GM21360 (cell line): Measurements from ENCODE around the gene PDE1C.
"Not testable (repeated sequence)": the region's sequence is repeated elsewhere in the genome, so short reads cannot be mapped to it uniquely, and the experiment has no call there.

Source experiments
- ATAC-seq: cut with Tn5 transposase; IDR thresholded peaks from one replicate; pipeline ENCODE4 v1.9.1; 2021; ENCODE audit warnings: mild to moderate bottlenecking, moderate library complexity; ENCODE audit not compliant: unreplicated experiment

PDE1C gene

DNA sequence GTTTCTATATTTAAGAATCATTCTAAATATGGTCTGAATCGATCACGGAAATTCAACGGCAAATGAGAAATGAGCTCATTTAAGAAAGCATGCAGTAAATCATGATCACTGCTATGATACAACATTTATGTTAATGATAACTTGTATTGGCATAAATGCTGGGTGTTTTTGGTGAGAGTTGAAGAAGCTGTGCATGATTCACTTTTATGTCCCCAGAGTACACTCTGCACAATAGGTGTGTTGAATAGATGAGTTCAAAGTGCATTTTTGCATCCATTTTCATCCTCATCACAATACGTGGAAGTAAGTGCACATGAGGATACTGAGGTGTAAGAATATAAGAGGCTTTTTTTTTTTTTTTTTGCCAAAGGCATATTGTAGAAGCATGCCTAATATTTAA is 213.9 kb downstream of the PDE1C start:
- no peak for ATAC-seq

DNA sequence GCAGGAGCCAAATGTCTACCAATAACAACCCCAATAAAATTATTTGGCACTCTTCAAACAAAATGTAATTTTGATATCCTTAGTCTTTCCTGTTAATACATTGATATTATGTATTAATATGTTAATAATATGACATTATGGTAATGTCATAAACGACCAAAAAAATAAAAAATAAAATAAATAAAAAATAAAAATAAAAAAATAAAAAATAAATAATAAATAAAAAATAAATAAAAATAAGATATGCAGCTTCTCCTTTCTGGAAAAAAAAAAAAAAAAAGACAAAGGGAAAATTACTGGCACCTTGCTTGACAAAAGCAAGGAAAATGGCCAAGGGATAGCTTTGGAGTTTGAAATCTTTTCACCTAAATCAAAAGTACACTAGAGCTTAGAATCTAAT is 214.7 kb downstream of the PDE1C start:
- ATAC-seq: no peak

DNA sequence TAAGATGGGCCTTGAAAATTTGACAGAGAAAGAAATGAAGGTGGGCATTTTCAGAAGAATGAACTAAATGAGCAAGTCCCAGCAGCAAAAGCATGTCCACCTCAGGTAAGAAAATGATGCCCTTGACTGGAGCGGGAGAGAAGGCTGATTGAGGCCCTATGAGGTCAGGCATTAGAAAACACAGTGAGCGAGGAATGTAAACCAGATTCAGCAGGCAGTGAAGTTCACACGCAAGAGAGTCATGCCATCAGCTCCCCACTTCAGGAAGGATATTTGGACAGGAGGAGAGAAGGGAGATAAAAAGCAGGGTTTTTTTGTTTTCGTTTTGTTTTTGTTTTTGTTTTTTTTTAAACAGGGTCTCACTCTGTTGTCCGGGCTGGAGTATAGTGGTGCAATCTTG is 216.8 kb downstream of the PDE1C start:
- no peak for ATAC-seq

DNA sequence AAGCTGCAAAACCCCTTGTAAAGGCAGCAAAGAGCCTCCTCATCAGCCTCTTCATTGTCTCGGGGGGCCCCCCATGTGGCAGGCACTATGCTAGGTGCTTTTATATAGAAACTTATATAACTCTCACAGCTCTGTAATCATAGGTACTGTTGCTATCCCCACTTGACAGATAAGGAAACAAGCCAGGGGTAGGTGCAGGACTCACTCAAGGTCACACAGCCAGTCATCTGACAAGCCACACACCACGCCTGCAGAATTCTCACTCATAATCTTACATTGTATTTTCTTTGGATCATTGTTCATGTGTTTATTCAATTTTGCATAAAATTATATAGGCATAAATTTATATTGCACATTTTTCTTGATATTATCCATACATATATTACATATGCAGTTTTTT is 217.7 kb downstream of the PDE1C start:
- ATAC-seq: no peak

DNA sequence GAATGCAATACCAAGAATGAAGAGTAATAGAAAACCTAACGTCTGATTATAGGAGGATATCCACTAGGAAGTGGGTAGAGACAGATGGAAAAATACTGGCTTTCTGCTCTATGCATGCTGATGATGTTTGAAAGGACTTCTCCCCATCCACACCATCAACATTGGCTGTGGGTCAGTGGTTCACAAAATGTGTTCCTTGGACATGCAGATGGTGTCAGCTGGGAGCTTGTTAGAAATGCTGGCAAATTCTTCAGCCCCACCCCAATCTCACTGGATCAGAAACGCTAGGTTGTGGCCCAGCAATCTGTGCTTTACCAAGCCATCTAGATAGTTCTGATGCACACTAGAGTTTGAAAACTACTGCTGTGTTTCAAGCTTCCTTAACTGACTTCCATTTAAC is 219.1 kb downstream of the PDE1C start:
- no peak for ATAC-seq

DNA sequence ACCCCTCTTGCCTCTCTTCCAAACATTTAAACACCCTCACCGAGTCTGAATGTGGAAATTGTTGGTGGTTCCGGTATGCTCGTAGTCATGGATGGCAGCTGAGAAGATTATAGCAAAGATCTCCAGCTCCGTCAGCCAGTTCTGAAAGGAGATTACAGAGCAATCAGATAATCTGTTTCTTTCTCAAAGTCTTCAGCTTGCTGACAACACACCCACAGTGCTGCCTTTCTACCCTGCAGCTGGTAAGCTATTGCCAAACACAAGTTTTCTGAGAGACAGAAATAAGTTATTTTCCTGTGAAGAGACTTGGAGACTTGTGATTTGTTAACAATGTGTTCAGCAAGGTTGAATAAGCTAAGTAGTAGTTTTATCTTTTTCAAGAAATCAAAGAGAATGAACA is 219.6 kb downstream of the PDE1C start:
- no peak for ATAC-seq

DNA sequence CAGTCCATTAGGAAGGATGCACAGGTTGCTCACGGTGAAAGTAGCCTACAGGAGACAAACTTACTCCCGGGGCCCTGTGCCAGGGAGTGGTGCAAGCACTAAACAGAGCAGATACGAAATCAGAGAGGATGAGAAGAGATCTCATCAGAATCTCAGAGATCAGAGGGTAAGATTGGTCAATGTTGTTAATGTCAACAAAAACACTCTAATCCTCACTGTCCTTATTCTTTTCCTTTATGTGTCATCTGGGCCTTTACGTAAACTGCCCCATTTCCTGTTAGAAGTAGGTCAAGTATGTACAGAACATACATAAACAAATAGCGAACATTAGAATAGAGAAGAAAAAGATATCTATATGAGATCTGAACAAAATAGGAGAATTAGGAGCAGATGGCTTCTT is 220.1 kb downstream of the PDE1C start:
- no peak for ATAC-seq

DNA sequence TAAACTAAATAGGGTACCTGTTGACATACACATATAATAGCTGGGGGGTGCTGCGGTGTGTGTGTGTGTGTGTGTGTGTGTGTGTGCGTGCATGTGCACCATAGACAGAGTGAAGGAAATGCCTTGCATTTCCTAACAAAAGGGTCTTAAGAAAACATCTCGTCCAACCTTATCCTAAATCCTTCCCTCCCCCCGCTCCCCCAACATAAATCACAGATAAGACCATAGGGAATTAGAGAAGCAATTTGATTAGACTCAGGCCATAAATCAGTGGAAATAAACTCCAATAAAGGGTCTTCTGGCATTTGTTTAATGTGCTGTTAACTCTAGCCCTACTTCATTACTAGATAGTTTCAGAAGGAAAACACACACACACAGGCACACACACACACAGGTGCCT is 234.7 kb downstream of the PDE1C start:
- ATAC-seq: no peak

DNA sequence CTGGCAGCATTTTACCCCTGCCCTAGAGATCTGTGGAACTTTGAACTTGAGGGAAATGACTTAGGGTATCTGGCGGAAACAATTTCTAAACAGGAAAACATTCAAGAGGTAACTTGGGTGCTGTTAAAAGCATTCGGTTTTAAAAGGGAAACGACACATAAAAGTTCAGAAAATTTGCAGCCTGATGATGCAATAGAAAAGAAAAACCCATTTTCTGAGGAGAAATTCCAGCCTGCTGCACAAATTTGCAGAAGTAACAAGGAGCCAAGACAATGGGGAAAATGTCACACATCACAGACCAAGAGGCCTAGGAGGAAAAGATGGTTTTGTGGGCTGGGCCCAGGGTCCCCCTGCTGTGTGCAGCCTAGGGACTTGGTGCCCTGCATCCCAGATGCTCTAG is 236.6 kb downstream of the PDE1C start:
- ATAC-seq: not testable (repeated sequence)

DNA sequence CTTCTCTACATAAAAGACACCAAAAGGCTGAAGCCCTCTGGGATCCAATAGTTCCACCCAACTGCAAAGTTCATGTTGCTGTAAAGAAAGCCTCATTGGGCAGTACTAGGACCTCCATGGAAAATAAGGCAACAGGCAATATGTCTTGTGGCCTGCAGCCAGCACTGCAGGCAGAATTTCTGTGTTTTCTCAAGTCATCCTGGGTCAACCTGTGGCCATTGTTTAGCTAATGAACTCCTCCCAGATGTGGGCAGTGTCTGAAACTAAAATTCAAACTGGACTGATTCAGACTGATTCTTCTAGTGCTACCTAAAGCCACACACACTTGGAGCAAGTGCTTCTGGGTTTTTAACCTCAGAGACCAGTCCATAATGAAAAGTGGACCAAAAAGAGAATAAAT is 241.7 kb downstream of the PDE1C start:
- ATAC-seq: no peak

DNA sequence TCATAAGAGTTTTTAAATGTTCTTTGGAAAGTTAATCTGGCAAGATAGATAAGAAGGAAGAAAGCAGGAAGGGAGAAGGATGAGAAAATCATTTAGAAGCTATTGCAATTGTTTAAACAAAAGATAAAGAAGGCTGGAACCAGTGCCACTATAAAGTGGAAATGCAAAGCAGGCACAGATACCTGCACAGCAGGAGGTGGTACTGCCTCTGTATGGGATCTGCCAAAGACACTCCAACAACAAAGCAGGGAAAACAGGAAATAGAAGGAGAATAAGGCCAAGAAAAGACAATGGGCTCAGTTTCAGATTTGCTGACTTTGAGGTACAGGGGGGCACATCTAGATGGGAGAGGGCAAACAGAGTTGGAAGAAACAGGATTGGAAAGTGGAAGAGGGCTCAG is 244.6 kb downstream of the PDE1C start:
- ATAC-seq: no peak

DNA sequence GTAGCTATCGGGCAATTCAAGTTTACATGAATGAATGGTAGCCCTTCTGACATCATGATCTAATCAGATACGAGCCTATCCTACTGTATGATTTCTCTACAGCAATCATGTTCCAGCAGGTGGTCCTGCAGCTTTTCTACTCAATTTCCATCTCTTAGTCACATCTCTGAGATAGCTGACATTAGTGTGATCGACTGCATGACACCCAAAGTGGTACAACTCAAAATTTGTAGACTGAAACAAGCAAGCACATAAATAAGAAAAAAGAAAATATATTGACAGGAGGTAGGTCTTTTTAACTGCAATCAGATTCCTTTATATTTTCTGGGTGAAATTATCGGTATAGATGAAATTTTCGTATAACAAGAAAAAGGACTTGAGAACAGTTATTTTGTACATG is 251.2 kb downstream of the PDE1C start:
- ATAC-seq: no peak

DNA sequence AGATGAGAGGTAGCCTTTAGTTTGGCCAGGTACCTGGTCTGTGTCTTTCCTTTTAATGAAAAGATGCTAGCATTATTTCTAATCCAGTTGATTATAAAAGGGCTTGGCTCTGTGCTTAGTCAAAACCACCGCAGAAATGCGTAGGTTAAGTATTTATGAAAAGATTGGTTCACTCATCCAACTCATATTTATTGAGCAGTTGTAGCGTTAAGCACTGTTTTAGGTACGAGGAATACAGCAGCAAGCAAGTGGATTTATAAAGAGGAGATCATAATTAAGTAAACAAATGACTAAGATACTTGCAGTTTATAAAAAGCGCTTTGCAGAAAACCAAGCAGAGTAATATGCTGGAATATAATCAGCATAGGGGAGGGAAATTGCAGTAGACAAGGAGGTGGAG is 253.4 kb downstream of the PDE1C start:
- no peak for ATAC-seq

DNA sequence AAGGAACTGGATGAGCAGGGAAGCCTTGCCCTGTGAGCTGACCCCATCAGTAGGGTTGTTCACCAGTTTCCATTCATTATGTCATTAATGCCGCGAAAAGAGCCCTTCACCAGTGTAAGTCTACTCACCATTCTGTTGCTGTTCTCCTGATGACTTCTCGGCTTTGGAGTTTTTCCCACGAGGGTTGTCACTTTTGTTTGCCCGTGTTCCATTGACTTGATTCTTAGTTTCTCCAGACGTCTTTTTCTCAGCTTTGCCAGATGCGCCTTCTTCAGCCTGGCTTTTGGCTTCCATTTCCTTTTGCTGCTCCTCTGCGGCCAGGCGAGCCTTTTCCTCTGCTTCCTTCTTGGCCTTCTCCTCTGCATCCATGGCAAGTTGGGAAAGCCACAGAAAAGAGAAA is 254.4 kb downstream of the PDE1C start:
- ATAC-seq: no peak

DNA sequence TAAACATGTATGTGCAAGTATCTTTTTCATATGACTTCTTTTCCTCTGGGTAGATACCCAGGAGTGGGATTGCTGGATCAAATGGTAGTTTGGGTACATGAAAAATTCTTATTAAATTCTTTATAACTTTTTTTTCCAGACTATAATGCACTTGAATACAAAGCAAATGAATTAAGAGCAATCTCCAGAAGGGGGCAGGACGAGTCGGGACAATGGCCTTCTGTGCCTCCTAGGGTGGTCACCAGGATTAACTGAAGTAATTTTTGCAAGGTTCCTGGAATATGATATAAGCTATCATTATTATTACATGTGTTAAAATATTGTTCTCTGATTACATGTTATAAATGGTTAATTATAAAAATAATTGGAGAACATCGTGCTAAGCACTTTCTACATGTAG is 256.0 kb downstream of the PDE1C start:
- no peak for ATAC-seq

DNA sequence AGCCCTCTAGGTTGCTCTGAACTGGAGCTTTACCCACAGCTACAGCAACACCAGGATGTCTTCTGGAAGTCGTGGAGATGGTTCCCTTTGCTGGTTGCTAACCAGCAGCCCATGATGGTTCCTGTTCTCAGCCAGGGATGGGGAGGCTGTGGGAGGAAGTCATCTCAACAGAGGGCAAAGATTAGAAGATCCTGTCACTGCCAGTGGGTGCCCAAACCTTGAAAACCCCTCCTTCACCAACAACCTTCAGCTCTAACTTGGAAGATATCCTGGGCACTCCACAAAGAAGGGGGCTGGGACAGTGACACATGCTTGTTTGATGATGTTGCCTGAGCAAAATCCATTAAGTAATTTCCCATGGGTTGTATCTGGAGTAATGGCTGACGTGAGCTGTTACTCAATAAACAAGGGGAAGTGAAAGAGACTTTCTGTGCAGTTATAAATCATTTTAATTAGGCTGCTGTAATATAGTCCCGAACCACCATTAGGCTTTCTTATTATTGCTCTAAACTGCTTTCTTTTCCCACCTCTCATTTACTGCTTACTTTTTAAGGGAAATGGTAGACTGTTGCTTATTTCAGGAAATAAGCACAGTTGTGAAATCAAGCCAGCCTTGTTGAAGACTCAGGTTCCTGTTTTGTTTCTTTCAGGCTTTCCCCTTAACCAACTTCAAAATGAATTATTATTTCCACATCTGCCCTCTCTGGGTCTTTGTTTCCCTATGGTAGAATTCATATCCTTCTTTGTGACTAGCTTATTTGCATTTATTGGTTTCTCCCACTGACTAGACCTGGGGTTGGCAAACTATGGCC is 258.4 kb downstream of the PDE1C start:
- peak; percentile 41 for ATAC-seq

DNA sequence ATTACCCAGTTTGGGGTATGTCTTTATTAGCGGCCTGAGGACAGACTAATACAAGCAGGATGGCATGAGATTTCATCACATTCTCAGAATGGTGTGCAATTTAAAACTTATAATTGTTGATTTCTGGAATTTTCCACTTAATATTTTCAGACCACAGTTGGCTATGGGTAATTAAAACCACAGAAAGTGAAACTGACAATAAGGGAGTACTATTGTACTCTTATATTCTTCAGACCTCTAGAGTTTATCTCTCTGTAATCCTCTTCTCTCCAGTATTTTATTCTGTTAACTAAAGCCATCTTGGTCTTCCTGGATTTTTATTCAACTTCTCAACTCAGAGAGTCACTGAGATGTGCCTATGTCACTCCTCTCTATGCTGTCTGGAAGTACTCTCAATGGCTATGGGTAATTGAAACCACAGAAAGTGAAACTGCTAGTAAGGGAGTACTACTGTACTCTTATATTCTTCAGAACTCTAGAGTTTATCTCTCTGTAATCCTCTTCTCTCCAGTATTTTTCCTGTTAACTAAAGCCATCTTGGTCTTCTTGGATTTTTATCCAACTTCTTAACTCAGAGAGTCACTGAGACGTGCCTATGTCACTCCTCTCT is 264.9 kb downstream of the PDE1C start:
- no peak for ATAC-seq

DNA sequence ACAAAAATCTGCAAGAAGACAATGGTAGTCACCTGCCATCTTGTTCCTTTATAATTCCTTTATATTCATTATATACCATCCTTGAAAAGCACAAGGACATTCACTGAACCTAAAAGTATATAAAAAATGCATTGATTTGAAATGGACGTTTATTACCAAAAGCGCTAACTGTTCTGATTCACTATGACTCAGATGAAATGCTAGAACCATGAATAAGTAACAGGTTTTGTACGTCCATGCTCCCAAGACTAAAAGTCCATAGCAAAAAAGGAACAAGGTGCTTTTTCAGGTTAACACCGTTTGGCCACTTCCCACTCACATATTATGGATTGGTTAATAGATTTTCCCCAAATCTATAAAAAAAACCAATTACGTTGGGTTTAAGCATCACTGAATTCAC is 273.8 kb downstream of the PDE1C start:
- no peak for ATAC-seq

DNA sequence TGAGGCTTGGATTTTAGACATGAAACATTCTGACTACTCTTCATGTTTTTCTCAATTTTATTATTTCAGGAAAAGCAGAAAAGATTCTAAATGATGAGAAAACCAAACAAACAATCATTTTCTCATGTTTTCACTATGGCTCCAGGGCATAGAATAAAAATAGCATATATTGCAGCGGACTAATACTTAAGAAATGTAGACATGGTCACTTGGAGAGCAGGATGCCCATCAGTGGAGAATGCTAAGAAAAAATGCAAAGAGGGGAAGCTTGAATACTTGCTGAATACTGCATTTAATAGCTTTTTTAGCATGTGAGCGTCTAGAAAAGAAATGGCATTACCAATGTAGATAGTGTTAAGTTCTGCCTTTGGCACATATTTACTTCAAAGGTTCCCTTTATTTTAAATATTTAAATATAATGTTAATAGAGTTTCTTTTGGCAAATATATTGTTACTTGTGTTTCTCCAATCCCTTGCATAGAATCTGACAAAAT is 275.3 kb downstream of the PDE1C start:
- no peak for ATAC-seq

DNA sequence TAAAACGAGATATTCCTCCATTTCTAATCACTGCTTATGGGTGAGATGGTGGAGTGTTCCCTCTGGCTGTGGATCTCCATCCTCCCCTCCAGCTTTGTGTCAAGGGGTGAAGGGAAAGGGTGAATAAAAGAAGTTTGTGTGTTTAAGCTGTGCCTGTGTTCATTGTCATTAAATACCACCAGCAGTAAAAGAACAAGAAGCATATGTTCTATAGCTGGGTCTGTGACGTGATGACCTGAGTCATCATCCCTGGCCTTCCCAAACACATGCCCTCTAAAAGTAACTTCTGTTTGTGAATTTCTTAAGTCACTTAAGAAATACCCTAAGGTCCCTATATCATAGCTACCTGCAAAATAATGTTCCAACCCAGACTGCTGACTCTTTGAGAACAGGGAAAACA is 278.3 kb downstream of the PDE1C start:
- ATAC-seq: no peak

DNA sequence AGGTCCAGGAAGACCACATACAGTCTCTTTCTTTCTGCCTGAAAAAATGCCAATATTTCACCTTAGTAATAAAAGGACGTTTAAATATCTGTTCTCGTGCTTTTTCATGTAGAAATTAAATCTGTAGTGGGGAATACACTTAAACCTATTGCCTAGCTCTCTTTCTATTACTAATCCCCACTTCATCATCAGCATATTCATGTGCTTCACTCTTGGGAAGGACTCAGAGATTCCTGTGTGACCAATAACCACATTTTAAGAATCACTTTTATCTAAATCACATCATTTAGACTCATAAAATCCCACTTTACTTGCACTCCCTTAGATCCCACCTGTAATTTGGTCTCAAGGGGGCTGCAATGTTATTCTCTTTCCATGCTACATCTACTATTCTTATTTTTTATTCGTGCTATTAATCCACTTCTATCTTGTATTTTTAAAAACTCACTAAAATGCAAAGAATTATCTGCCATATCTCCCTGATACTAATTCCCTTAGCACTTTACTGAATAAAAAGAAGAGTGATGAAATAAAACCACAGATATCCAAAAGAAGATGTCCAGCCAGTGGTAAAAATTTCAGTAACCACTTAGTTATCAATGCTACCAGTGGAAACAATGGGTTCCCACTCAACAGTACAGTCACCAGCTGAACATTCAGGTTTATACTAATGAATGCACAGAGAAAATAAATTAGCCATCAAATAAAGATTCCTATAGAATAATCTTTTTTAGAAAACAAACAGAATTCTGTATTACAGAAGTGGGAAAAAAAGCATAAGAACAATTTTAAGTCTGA is 281.1 kb downstream of the PDE1C start:
- ATAC-seq: no peak

DNA sequence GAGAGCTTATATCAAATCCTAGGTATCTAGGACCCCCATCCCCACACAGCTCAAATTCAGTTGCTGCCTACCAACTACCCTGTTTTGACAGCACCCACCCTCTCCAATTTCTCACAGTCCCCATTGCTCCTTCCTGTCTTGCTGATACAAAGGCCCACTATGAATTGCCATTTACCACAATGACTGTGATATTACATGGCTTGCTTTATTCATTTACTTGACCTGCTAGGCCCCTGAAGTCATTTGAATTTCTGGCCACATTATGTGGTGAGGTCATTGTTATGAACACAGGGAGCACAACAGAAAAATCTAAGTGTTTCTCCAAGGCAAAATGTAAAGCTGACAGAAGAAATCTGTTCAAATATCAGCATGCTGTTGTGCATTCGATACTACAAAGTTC is 281.8 kb downstream of the PDE1C start:
- ATAC-seq: no peak
